ENCODE data around the gene STK31.

The STK31 gene

DNA sequence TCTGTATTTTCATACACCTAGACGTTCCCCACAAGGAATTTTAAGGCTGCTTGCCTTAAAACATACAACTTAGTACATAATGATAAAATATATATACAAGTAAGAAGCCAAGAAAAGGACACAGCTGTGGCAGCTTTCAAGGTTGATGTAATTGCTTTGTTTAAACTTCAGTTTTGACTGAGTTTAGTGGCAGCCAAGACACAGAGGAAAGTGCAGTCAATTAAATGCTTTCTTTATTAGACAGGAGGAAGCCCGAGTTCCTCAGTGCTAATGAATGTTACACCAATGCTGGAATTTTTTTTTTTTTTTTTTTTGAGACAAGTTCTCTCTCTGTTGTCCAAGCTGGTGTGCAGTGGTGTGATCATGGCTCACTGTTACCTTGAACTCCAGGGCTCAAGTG, 11.2 kb upstream of the STK31 start:
- H3K79me2 ChIP-seq (ENCODE audit: insufficient read depth, low read length), result no peaks in the 10 kb centered on the region
- peaks cover 51% of the 10 kb centered on the region; the same call in 1 of the 2 replicates for H3K36me3 ChIP-seq (ENCODE audit: insufficient read depth, low read length)
- H3F3A ChIP-seq (ENCODE audit: low read depth), result no peaks in the 10 kb centered on the region
- H3K4me1 ChIP-seq (ENCODE audit: insufficient read depth, low read length, poor library complexity, severe bottlenecking), result peaks cover 4% of the 10 kb centered on the region
- no peaks in the 10 kb centered on the region for H3K27me3 ChIP-seq (ENCODE audit: insufficient read depth, low read length, poor library complexity, severe bottlenecking)
- H3K4me3 ChIP-seq (ENCODE audit: low read length, poor library complexity, severe bottlenecking), result no peak overlapping the region
- no peaks in the 10 kb centered on the region for H3K9me2 ChIP-seq (replicated peaks; ENCODE audit: low read depth, low read length)
- H3K4me2 ChIP-seq (ENCODE audit: low read depth, low read length, poor library complexity, severe bottlenecking), result no peak overlapping the region
- no peaks in the 10 kb centered on the region for H3K9me3 ChIP-seq (ENCODE audit: insufficient read depth, low read depth, low read length)
- H2AFZ ChIP-seq (ENCODE audit: low read length), result no peak overlapping the region
- TF ChIP-seq EZH2phosphoT487 (IDR thresholded peaks at IDR 0.05; ENCODE audit: borderline replicate concordance), result no peak
- no peak for TF ChIP-seq CTCF (conservative IDR thresholded peaks at IDR 0.05; ENCODE audit: low read length)
- no peaks in the 10 kb centered on the region for H4K20me1 ChIP-seq (ENCODE audit: insufficient read depth, low read length, poor library complexity, severe bottlenecking)
- no peak overlapping the region for H3K9ac ChIP-seq (ENCODE audit: low read depth, low read length, poor library complexity, severe bottlenecking)

DNA sequence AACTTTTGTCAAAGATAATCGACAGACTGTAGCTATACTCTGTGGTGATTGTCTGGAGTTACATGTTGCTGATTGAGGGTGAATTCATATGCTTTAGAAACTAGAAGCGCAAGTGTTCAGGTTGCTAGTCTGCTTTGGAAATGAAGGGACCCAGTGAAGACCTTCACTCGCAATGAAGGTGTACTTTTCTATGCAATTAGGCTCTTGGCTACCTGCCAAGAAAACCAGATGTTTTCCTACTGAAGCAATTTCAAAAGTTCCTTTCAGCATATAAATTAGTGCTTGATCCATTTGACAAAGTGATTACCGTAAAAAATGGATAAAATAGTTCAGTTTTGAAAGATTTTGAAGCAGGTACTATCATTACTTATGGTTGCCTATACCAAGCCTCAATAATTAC, 10.0 kb upstream of the STK31 start:
- Histone ChIP-seq H3K4me2 (ENCODE audit: low read depth, low read length, poor library complexity, severe bottlenecking) (no peak overlapping the region), H3F3A (ENCODE audit: low read depth) (no peaks in the 10 kb centered on the region), H3K9me3 (ENCODE audit: insufficient read depth, low read depth, low read length) (no peaks in the 10 kb centered on the region; the same call in 1 of the 2 replicates), H2AFZ (ENCODE audit: low read length) (no peak overlapping the region), H3K9me2 (replicated peaks; ENCODE audit: low read depth, low read length) (no peaks in the 10 kb centered on the region), H3K36me3 (ENCODE audit: insufficient read depth, low read length) (peaks cover 56% of the 10 kb centered on the region), H3K4me3 (ENCODE audit: low read length, poor library complexity, severe bottlenecking) (no peak overlapping the region), H3K9ac (ENCODE audit: low read depth, low read length, poor library complexity, severe bottlenecking) (no peak overlapping the region), H3K27me3 (ENCODE audit: insufficient read depth, low read length, poor library complexity, severe bottlenecking) (no peaks in the 10 kb centered on the region), H3K4me1 (ENCODE audit: insufficient read depth, low read length, poor library complexity, severe bottlenecking) (peaks cover 4% of the 10 kb centered on the region), H3K79me2 (ENCODE audit: insufficient read depth, low read length) (no peaks in the 10 kb centered on the region), H4K20me1 (ENCODE audit: insufficient read depth, low read length, poor library complexity, severe bottlenecking) (no peaks in the 10 kb centered on the region)
- no peak for TF ChIP-seq CTCF (conservative IDR thresholded peaks at IDR 0.05; ENCODE audit: low read length)
- TF ChIP-seq EZH2phosphoT487 (IDR thresholded peaks at IDR 0.05; ENCODE audit: borderline replicate concordance), result no peak

GRCh38 chr7:23709081-23709750, 803 bp upstream of the STK31 start:
- H3K4me3 ChIP-seq (ENCODE audit: low read length, poor library complexity, severe bottlenecking), result no peak overlapping the region
- H2AFZ ChIP-seq (ENCODE audit: low read length), result no peak overlapping the region
- no peaks in the 10 kb centered on the region for H3K4me1 ChIP-seq (ENCODE audit: insufficient read depth, low read length, poor library complexity, severe bottlenecking)
- no peak overlapping the region for H3K4me2 ChIP-seq (ENCODE audit: low read depth, low read length, poor library complexity, severe bottlenecking)
- no peaks in the 10 kb centered on the region for H3K79me2 ChIP-seq (ENCODE audit: insufficient read depth, low read length)
- no peaks in the 10 kb centered on the region for H4K20me1 ChIP-seq (ENCODE audit: insufficient read depth, low read length, poor library complexity, severe bottlenecking)
- H3F3A ChIP-seq (ENCODE audit: low read depth), result no peaks in the 10 kb centered on the region
- H3K27me3 ChIP-seq (ENCODE audit: insufficient read depth, low read length, poor library complexity, severe bottlenecking), result no peaks in the 10 kb centered on the region
- H3K9me3 ChIP-seq (ENCODE audit: insufficient read depth, low read depth, low read length), result no peaks in the 10 kb centered on the region; the same call in 1 of the 2 replicates
- no peak overlapping the region for H3K9ac ChIP-seq (ENCODE audit: low read depth, low read length, poor library complexity, severe bottlenecking)
- H3K9me2 ChIP-seq (replicated peaks; ENCODE audit: low read depth, low read length), result no peaks in the 10 kb centered on the region
- peaks cover 18% of the 10 kb centered on the region for H3K36me3 ChIP-seq (ENCODE audit: insufficient read depth, low read length)
- TF ChIP-seq EZH2phosphoT487 (IDR thresholded peaks at IDR 0.05; ENCODE audit: borderline replicate concordance), result no peak
- no peak for TF ChIP-seq CTCF (conservative IDR thresholded peaks at IDR 0.05; ENCODE audit: low read length)
